HG03159 (cell line): ENCODE measurements around the gene ARRB1.
"Not testable (repeated sequence)": the region's sequence is repeated elsewhere in the genome, so short reads cannot be mapped to it uniquely, and the experiment has no call there.

Experiments used
- ATAC-seq: cut with Tn5 transposase; IDR thresholded peaks from one replicate; pipeline ENCODE4 v1.9.1; 2021; ENCODE audit warnings: mild to moderate bottlenecking, moderate library complexity; ENCODE audit not compliant: unreplicated experiment

ARRB1 gene

DNA sequence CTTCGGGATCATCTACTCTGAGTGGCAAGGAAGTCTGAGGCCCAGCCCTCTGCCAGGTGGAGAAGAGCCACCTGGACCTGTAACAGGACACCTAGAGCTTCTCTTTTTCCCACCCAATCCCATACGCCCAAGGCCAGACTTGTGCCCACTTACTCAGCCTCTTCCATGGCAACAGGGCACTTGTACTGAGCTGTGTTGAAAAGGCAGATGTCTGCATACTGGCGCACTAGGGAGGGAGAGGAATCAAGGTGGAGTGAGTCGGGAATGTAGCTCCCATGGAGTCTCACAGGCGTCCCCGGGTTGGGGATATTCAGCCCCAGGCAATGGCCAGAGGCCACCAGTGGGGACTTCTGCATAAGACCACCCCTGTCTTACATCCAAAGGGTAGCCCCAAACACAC, 74.8 kb downstream of the ARRB1 start:
- ATAC-seq = no peak

DNA sequence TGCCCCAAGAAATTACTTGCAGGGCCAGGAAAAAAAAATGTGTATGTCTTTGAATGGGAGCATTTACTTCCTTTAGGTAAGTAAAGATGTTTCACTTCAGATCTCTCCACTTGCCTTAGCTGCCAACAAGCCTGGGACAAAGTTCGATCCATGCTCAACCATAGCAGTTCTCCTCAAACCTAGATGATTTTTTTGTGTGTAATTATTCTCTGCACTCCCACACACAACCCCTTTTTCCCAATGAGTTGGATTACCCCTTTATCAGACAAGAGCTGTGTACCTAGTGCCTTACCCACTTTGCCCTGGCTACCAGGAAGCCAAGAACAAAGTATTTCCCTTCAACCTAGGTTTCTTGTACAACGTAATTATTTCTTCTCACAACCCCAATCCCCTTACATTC, 75.3 kb downstream of the ARRB1 start:
- ATAC-seq = no peak

GRCh38 chr11:75275581-75275980, 75.9 kb downstream of the ARRB1 start:
- ATAC-seq = no peak

DNA sequence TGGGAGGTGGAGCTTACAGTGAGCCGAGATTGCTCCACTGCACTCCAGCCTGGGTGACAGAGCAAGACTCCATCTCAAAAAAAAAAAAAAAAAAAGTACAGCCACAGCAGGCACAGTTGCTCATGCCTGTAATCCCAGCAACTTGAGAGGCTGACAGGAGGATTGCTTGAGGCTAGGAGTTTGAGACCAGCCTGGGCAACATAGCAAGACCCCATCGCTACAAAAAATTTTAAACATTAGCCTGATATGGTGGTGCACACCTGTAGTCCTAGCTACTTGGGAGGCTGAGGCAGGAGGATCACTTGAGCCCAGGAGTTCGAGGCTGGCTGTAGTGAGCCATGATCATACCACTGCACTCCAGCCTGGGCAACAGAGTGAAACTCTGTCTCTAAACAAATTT, 76.7 kb downstream of the ARRB1 start:
- not testable (repeated sequence) for ATAC-seq

DNA sequence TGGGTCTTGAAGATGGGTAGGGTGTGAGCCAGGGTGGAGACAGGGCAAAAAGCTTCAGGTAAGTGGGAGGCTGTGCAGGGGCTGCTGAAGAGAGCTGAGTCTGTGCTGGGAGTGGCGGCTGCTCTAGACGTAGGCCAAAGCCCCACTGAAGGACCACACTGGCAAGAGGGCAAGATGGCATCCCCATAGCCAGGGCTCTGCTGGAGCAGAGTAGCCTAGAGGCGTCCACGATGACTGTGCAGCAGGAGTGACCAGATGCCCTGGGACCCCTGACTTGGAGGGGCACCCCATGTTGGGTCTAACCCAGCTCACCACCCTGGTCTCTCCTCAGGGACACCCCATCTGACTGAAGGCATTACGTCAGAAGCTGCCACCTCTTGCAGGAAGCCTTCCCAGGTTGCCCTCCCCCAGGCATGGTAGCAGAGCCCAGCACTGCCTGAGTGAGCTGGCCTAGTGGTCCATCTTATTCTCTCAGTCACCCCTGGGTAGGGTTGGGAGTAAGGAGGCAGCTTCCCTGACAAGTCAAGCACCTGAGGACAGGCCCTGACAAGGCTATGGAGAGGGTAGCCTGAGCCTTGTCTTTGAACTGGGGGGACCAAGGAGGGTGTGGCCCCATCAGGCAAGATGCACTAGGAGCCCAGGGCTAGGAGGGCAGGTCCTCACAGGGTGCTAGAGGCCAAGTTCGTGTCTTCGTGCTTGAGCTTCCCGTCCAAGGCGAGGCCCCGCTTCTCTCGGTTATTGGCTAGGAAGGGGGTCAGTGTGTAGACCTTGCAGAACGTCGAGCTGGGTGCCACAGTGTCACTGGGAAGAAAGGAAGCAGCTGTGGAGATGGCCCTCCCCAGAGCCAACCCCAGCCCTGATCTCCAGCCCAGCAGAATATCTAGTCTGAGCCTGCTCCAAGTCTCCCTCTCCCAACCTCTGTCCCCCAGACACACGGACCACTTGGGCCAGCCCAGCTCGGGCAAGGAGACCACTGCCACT, 77.8 kb downstream of the ARRB1 start:
- no peak for ATAC-seq

DNA sequence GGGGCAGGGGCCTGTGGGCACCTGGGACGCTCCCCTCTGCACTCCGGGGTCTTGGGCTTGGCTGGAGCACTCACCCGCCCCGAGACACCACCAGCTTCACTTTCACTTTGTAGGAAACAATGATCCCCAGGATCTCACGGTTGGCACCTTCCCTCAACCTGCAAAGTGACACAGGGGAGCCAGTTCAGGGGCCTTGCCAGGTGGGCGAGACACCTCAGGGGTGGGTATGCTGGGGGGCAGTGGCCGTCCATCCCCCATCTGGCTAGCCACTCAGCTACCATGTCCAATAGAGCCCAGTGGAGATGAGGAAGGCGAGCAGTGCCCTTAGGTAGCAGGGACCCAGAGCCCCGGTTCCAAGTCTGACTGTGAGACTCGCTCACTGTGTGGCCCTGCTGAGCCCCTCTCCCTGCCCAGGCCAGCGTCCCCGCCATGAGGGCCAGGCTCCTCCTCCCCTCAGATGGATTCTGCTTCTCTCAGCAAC, 78.6 kb downstream of the ARRB1 start:
- no peak for ATAC-seq

DNA sequence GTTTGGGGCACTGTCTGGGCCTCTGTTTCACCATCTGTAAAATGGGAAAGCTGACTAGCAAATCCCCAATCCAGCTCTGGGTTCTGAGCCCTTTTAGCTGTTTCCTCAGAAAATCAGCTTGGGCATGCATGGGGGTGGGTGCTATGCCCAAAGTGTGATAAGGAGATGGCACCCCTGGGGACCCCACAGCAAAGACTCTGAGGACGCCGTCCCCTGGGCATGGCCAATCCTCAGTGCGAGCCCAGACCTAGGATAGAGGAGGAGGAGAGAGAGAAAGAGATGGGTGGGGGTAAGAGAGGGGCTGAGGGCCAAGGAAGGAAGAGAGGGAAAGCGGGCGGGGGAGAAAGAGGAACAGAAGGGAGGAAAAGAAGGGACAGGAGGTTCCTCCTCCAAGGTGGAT, 79.1 kb downstream of the ARRB1 start:
- no peak for ATAC-seq

DNA sequence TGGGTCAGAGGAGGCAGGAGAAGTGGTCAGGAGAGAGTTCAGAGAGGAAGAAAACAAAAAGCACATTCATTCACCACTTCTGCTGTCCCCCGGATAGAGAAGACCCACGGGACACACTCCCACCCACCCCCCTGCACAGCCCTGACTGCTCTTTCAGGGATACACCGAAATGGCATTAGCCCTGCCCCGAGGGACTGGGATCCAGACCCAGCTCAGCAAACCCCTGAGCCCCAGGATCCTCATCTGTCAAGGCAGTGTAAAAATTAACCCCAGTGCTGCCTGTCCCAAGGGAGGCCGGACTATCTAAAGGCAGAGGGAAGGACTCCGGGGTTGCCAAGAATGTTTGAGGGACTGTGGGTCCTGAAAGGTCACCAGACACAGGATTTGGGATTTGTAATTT, 79.7 kb downstream of the ARRB1 start:
- ATAC-seq = no peak

- no peak for ATAC-seq
These were observed 80.5 kb downstream of the ARRB1 start for GRCh38 chr11:75270896-75271418.

- ATAC-seq = no peak
These were observed 81.6 kb downstream of the ARRB1 start for GRCh38 chr11:75269896-75270295.

GRCh38 chr11:75269367-75269660, 82.1 kb downstream of the ARRB1 start:
- ATAC-seq = no peak

DNA sequence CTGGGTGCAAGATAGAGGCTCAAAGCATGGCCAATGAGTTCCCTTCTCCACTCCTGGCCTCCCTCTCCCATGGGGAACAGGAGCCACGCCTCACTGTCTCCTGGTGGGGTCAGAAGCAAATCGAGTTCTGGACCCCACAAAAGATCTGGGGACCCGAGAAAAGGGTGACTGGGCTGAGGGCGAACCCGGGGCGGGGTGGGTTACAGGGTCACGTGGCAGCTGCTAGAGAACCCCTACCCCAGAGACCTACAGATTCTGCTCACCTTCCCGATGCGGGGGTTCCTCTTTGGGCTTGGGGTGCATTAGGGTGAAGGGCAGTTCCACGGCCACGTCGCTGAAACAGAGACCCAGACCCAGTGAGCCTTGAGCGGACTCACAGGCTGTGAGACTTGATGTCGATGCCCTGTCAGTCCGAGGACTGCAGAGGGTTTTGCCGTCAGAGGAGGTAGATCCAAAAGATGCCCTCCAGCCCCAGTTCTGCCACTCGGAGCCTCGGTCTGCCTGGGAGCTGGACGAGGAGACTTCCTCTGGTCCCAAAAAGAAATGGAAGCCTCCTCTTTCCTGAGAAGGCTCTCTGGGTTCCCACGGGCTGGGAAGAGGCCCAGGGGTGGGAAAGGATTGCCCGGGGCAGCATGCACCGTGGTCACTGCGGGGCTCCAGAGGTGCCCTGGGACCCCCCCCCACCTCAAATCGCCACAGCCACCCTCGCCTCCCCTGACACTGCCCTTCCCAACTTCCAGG, 82.7 kb downstream of the ARRB1 start:
- ATAC-seq = no peak

GRCh38 chr11:75267171-75267970, 84.1 kb downstream of the ARRB1 start:
- ATAC-seq = no peak

DNA sequence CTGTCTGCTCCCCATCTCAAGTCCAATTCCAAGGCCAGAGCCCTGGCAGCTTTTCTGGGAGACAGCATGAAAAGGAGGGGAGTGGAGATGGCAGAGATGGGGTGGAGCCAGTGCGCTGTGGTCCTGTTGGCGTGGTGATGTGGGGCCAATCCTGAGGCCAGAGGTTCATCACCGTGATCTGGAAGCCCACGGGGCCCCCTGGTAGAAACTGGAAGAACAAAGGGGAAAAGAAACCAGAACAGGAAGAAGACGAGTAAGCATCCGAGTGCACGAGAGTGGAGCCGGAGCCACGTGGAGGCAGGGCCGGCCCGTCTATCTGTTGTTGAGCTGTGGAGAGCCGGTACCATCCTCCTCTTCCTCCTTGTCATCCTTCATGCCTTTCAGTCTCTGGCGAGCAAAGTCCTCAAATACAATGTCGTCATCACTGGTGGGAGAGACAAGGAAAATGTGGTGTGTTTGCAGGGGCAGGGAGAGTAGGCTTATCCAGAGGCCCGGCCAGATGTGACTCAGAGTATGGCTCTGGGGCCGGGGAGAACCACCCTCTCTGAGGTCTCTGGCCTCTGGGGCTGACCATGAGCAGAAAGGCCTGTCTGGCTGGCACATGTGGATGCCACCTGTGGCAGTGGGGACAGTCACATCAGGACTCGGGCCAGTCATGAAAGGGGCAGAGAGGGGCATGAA, 85.5 kb downstream of the ARRB1 start:
- no peak for ATAC-seq

DNA sequence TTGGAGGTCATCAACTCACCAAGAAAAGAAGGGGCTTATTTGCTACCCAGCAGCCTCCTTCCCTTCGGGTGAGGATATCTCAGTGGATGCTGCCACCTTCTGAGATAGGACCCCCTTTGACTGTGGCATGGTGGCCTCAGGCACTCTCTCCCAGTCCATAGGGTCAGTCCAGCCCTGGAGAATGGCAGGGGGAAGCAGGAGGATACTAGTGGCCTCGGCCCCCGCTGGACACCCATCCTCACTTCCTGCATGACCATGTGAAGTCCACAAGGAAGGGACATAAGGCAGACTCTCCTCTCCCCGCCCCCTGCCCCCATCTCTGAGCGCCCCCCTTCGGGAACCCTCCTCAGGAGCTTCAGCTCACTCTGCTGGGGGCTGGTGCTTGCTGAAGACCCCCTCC, 86.5 kb downstream of the ARRB1 start:
- no peak for ATAC-seq

- ATAC-seq = no peak
These were observed 87.1 kb downstream of the ARRB1 start for GRCh38 chr11:75264356-75264755.

- ATAC-seq = no peak
These were observed 87.5 kb downstream of the ARRB1 start for GRCh38 chr11:75263944-75264349.

- ATAC-seq = no peak
These were observed 88.3 kb downstream of the ARRB1 start for GRCh38 chr11:75262961-75263852.

- no peak for ATAC-seq
These were observed 89.0 kb downstream of the ARRB1 start for GRCh38 chr11:75262436-75262835.
